ENCODE results near the gene SCN11A. TPM values are rescaled to one million over a fixed set of nuclear protein-coding genes. Genes with fewer than 3 reads are reported as not detected.

Gene SCN11A
- polyA plus RNA-seq, 1 experiment, result 0.05 TPM

DNA sequence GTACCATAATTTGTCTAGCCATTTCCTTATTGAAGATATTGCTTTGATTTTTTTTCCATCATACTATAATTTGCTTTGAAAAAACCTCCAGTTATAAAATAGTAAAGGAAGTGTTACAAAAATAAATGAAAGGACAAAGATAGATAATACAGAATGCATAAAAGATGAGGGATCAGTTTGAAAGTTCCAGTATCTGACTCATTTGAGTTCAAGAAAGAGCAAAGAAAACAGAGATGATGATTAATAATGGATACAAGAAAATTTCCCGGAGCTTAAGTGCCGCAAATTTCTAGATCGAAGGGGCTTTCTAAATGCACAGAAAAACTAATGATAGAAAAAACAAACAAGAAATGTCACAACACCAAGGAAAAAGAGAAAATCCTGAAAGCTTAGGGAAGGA is 4.4 kb upstream of the SCN11A start:
- ChIA-PET POLR2A (no interaction called here), CTCF (interaction anchor here (1.0 to 1.6 kb wide), 2 partner anchors 232 to 235 kb away, joined by 3 to 4 read pairs; no protein-coding TSS in a partner anchor)
- DNase-seq (ENCODE audit: low read depth, low spot score), result no peak
- H3K4me3 ChIP-seq (ENCODE audit: low read depth, low read length), result no peak overlapping the region
- H3K27me3 ChIP-seq (ENCODE audit: control insufficient read depth, insufficient read depth, low read length), result no peaks in the 10 kb centered on the region
- TF ChIP-seq, protein P1, sequence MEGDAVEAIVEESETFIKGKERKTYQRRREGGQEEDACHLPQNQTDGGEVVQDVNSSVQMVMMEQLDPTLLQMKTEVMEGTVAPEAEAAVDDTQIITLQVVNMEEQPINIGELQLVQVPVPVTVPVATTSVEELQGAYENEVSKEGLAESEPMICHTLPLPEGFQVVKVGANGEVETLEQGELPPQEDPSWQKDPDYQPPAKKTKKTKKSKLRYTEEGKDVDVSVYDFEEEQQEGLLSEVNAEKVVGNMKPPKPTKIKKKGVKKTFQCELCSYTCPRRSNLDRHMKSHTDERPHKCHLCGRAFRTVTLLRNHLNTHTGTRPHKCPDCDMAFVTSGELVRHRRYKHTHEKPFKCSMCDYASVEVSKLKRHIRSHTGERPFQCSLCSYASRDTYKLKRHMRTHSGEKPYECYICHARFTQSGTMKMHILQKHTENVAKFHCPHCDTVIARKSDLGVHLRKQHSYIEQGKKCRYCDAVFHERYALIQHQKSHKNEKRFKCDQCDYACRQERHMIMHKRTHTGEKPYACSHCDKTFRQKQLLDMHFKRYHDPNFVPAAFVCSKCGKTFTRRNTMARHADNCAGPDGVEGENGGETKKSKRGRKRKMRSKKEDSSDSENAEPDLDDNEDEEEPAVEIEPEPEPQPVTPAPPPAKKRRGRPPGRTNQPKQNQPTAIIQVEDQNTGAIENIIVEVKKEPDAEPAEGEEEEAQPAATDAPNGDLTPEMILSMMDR (IDR thresholded peaks at IDR 0.05; ENCODE audit: low read depth, low read length), result no peak
- no peaks in the 10 kb centered on the region; the same call in 1 of the 2 replicates for H3K9me3 ChIP-seq (ENCODE audit: control insufficient read depth, insufficient read depth, low read length)
- no peak overlapping the region for H3K27ac ChIP-seq (ENCODE audit: low read depth, low read length)

DNA sequence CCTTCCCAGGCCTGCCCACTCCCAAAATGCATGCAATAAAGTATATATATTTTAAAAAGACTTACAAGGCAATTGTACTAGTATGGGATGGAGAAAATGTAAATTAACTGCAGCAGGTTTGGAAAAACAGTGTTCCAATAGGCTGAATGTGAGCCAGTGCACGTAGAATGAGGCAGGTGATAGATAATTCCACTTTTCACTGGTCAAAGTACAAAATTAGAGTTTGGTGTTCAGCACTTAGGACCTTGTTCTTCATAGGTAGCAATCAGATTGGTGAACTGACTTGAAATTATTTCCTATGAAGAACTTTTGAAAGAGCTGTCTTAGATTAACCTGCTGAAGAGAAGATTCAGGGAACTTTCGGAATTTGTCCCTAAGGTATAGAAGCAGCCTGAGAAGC is 2.0 kb upstream of the SCN11A start:
- no peaks in the 10 kb centered on the region for H3K27me3 ChIP-seq (ENCODE audit: control insufficient read depth, insufficient read depth, low read length)
- CTCF ChIA-PET, result no interaction called here
- TF ChIP-seq, protein P1 (IDR thresholded peaks at IDR 0.05; ENCODE audit: low read depth, low read length), result no peak
- no peak overlapping the region for H3K4me3 ChIP-seq (ENCODE audit: low read depth, low read length)
- POLR2A ChIA-PET, result no interaction called here
- DNase-seq (ENCODE audit: low read depth, low spot score), result no peak
- H3K27ac ChIP-seq (ENCODE audit: low read depth, low read length), result no peak overlapping the region
- H3K9me3 ChIP-seq (ENCODE audit: control insufficient read depth, insufficient read depth, low read length), result no peaks in the 10 kb centered on the region; the same call in 1 of the 2 replicates

DNA sequence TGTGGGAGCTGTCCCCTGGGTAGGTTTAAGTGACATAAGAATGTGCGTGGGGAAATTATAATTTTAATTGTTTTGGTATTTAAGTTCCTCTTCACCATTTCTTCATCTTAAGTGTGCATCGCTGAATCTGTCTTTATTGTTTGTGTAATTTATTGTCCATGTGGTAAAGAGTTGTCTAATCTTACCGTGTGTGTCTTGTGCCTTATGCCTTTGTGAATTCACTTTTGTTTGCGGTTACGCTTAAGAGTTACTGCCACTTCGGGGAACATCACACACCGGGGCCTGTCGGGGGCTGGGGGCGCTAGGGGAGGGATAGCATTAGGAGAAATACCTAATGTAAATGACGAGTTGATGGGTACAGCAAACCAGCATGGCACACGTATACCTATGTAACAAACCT is 839 bp upstream of the SCN11A start:
- POLR2A ChIA-PET, result no interaction called here
- no peak for DNase-seq (ENCODE audit: low read depth, low spot score)

DNA sequence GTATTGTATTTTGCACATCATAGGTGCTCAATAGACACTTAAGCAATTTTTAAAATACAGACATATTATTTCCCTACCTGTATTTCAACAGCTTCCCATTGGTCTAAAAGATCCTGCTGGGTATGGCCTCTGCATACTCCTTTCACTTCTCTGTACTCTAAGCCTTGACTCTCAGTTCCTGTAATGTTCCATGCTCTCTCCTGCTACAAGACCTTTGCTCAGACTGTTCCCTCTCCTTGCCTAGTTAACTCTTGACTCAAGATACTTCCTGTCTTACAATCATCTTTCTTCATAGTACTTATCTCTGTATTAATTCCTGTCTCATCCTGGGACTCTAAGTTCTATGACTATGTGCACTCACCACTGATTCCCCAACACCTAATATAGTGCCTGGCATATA is 1.7 kb downstream of the SCN11A start:
- Histone ChIP-seq H3K9me3 (ENCODE audit: control insufficient read depth, insufficient read depth, low read length) (no peaks in the 10 kb centered on the region; the same call in 1 of the 2 replicates), H3K4me3 (ENCODE audit: low read depth, low read length) (no peak overlapping the region), H3K27ac (ENCODE audit: low read depth, low read length) (no peak overlapping the region), H3K27me3 (ENCODE audit: control insufficient read depth, insufficient read depth, low read length) (peaks cover 3% of the 10 kb centered on the region)
- CTCF ChIA-PET, result interaction anchor here (1.0 to 1.8 kb wide), 7 partner anchors 14 to 399 kb away, joined by 3 to 8 read pairs (median 3); no protein-coding TSS in a partner anchor
- TF ChIP-seq, protein P1 (IDR thresholded peaks at IDR 0.05; ENCODE audit: low read depth, low read length), result no peak
- DNase-seq (ENCODE audit: low read depth, low spot score), result no peak
- POLR2A ChIA-PET, result no interaction called here

More for the DNA sequence above, 839 bp upstream of the SCN11A start:
- CTCF ChIA-PET, result no interaction called here
- TF ChIP-seq, protein P1 (IDR thresholded peaks at IDR 0.05; ENCODE audit: low read depth, low read length), result no peak
- H3K4me3 ChIP-seq (ENCODE audit: low read depth, low read length), result peak overlapping the region; percentile 81
- no peaks in the 10 kb centered on the region for H3K27me3 ChIP-seq (ENCODE audit: control insufficient read depth, insufficient read depth, low read length)
- H3K27ac ChIP-seq (ENCODE audit: low read depth, low read length), result no peak overlapping the region
- H3K9me3 ChIP-seq (ENCODE audit: control insufficient read depth, insufficient read depth, low read length), result no peaks in the 10 kb centered on the region; the same call in 1 of the 2 replicates

DNA sequence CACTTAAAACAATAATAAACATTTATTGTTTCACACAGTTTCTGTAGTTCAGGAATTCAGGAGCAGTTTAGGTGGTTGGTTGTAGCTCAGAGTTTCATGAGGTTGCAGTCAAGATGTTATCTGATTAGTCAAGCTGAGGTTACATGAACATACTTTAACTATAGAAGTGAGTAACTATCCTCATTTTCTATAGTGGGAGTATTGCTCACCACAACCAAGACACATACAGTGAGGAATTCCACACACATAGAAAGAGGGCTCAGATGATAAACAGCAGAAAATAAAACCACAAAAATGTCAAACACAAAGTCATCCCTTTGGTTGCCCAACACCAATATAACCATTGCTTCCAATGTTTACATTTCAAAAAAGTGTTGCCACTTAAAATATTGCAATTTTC is 13.6 kb downstream of the SCN11A start:
- CTCF ChIA-PET, result interaction anchor here (1.0 kb wide), 1 partner anchor 38 kb away, joined by 4 read pairs; no protein-coding TSS in a partner anchor
- TF ChIP-seq, protein P1 (IDR thresholded peaks at IDR 0.05; ENCODE audit: low read depth, low read length), result no peak
- DNase-seq (ENCODE audit: low read depth, low spot score), result no peak

More for the DNA sequence above, 13.6 kb downstream of the SCN11A start:
- POLR2A ChIA-PET, result no interaction called here
- no peaks in the 10 kb centered on the region for H3K27me3 ChIP-seq (ENCODE audit: control insufficient read depth, insufficient read depth, low read length)
- no peaks in the 10 kb centered on the region for H3K9me3 ChIP-seq (ENCODE audit: control insufficient read depth, insufficient read depth, low read length)
- H3K27ac ChIP-seq (ENCODE audit: low read depth, low read length), result no peak overlapping the region
- no peak overlapping the region for H3K4me3 ChIP-seq (ENCODE audit: low read depth, low read length)

All from AG04450 (cell line).